H1 (cell line): Measurements from ENCODE around the gene GFRA4. TPM values are rescaled to one million over a fixed set of nuclear protein-coding genes. Genes with fewer than 3 reads are reported as not detected.

Source experiments
- CTCF ChIA-PET: fragments of 300-600 bp; sonication (Branson Sonifier 250); formaldehyde crosslinking; loops from one replicate; lab custom pipeline; 2021; ENCODE audit not compliant: partially characterized antibody; lab: Charles Lee
- POLR2A ChIA-PET: fragments of 300-600 bp; sonication (Branson Sonifier 250); formaldehyde crosslinking; loops from one replicate; lab custom pipeline; 2021; ENCODE audit warnings: inconsistent platforms; ENCODE audit not compliant: partially characterized antibody; lab: Charles Lee
- DNase-seq, 2 experiments: peaks; one replicate each; pipeline versions ENCODE4 v3.0.0 to v3.0.0-alpha.2; 2010 to 2022; ENCODE audit warnings: low spot score in 2 of 2, low read depth in 1 of 2, mixed read lengths in 1 of 2
- FAIRE-seq: peaks from 2 replicates; lab custom pipeline; 2011; peaks lifted over from hg19 to GRCh38; lab: Jason Lieb, UNC
- H2AFZ ChIP-seq: 2 replicates; pipeline ENCODE4 v1.8.1; 2012; ENCODE audit warnings: low read length, inconsistent platforms
- H2AK5ac ChIP-seq: 2 replicates; pipeline ENCODE4 v1.6.1; 2013; ENCODE audit warnings: low read depth, low read length
- H2BK120ac ChIP-seq: replicated peaks from 2 replicates; pipeline ENCODE3; 2013; ENCODE audit warnings: low read depth, low read length, inconsistent platforms
- H2BK12ac ChIP-seq: 2 replicates; pipeline ENCODE4 v1.6.1; 2013; ENCODE audit warnings: low read depth, low read length
- H2BK15ac ChIP-seq: 2 replicates; pipeline ENCODE4 v1.6.1; 2013; ENCODE audit warnings: low read length
- H2BK20ac ChIP-seq: 2 replicates; pipeline ENCODE4 v1.6.1; 2013; ENCODE audit warnings: low read length
- H2BK5ac ChIP-seq: 2 replicates; pipeline ENCODE4 v1.6.1; 2013; ENCODE audit warnings: low read depth, low read length
- H3K14ac ChIP-seq: 2 replicates; pipeline ENCODE4 v1.6.1; 2013; ENCODE audit warnings: inconsistent platforms; ENCODE audit not compliant: insufficient read length
- H3K18ac ChIP-seq: 2 replicates; pipeline ENCODE4 v1.6.1; 2013; ENCODE audit warnings: low read length; ENCODE audit errors: extremely low read depth
- H3K23ac ChIP-seq: 2 replicates; pipeline ENCODE4 v1.6.1; 2013; ENCODE audit warnings: inconsistent platforms; ENCODE audit not compliant: insufficient read length
- H3K23me2 ChIP-seq: 2 replicates; pipeline ENCODE4 v1.6.1; 2013; ENCODE audit warnings: low read depth, low read length
- H3K27ac ChIP-seq: 2 replicates; pipeline ENCODE4 v1.6.1; 2011; ENCODE audit warnings: low read depth, low read length, inconsistent platforms
- H3K27me3 ChIP-seq, 4 experiments: replicated peaks in 1 of 4; 1 replicate in 1 of 4; 2 replicates in 3 of 4; pipeline versions ENCODE4 v1.6.1 to v1.8.1; 2011 to 2013; ENCODE audit warnings: low read length in 3 of 4, mild to moderate bottlenecking in 3 of 4, inconsistent platforms in 2 of 4, mixed read lengths in 2 of 4, moderate library complexity in 1 of 4; ENCODE audit not compliant: control insufficient read depth in 3 of 4, insufficient read depth in 3 of 4; ENCODE audit errors: extremely low read depth in 1 of 4
- H3K36me3 ChIP-seq, 4 experiments: 2 replicates each; pipeline versions ENCODE4 v1.6.1 to v1.8.1; 2011 to 2013; ENCODE audit warnings: mild to moderate bottlenecking in 4 of 4, low read length in 3 of 4, moderate library complexity in 2 of 4, control low read depth in 1 of 4, inconsistent platforms in 1 of 4; ENCODE audit not compliant: insufficient read depth in 4 of 4, control insufficient read depth in 2 of 4
- H3K4ac ChIP-seq: replicated peaks from 2 replicates; pipeline ENCODE3; 2013; ENCODE audit warnings: low read length, low read depth, mixed read lengths, inconsistent platforms; ENCODE audit not compliant: insufficient read length
- H3K4me1 ChIP-seq, 4 experiments: replicated peaks in 1 of 4; 1 replicate in 1 of 4; 2 replicates in 3 of 4; pipeline versions ENCODE4 v1.6.1 to v1.8.1; 2011 to 2013; ENCODE audit warnings: low read length in 3 of 4, inconsistent platforms in 2 of 4, mixed read lengths in 1 of 4; ENCODE audit not compliant: insufficient read depth in 4 of 4, control insufficient read depth in 3 of 4
- H3K4me2 ChIP-seq, 2 experiments: 2 replicates each; pipeline versions ENCODE4 v1.6.1 to v1.8.1; 2011 to 2013; ENCODE audit warnings: low read depth in 2 of 2, low read length in 2 of 2, control low read depth in 1 of 2, inconsistent platforms in 1 of 2, mild to moderate bottlenecking in 1 of 2; ENCODE audit not compliant: insufficient read depth in 1 of 2
- H3K4me3 ChIP-seq, 4 experiments: fragments of 200-600, 300-600 bp in 1 of 4; sonication (generic), shearing (Covaris generic), sonication (Bioruptor Twin) in 1 of 4; 2 replicates each; pipeline versions ENCODE4 v1.5.1 to v1.8.1; 2011 to 2016; ENCODE audit warnings: low read length in 4 of 4, low read depth in 3 of 4, control low read depth in 2 of 4, inconsistent platforms in 2 of 4, mild to moderate bottlenecking in 2 of 4, mixed read lengths in 1 of 4, moderate library complexity in 1 of 4; ENCODE audit not compliant: insufficient read depth in 2 of 4; ENCODE audit errors: extremely low read depth in 1 of 4
- H3K56ac ChIP-seq: replicated peaks from 2 replicates; pipeline ENCODE3; 2013; ENCODE audit warnings: low read depth, mild to moderate bottlenecking, mixed read lengths, low read length, inconsistent platforms; ENCODE audit not compliant: insufficient read length
- H3K79me1 ChIP-seq: 2 replicates; pipeline ENCODE4 v1.6.1; 2013; ENCODE audit warnings: low read depth, low read length, control low read depth
- H3K79me2 ChIP-seq, 2 experiments: 2 replicates each; pipeline versions ENCODE4 v1.6.1 to v1.8.1; 2012 to 2013; ENCODE audit warnings: low read length in 2 of 2, mild to moderate bottlenecking in 2 of 2, inconsistent platforms in 1 of 2; ENCODE audit not compliant: insufficient read depth in 2 of 2, control insufficient read depth in 1 of 2
- H3K9ac ChIP-seq, 4 experiments: replicated peaks in 1 of 4; 1 replicate in 1 of 4; 2 replicates in 3 of 4; pipeline versions ENCODE4 v1.6.1 to v1.8.1; 2011 to 2013; ENCODE audit warnings: low read depth in 3 of 4, low read length in 3 of 4, control low read depth in 2 of 4, mild to moderate bottlenecking in 2 of 4, moderate library complexity in 2 of 4, inconsistent platforms in 1 of 4; ENCODE audit errors: extremely low read depth in 1 of 4
- H3K9me3 ChIP-seq, 2 experiments: 2 replicates each; pipeline versions ENCODE4 v1.6.1 to v1.8.1; 2012 to 2013; ENCODE audit warnings: mild to moderate bottlenecking in 2 of 2, moderate library complexity in 2 of 2, control low read depth in 1 of 2, inconsistent platforms in 1 of 2, low read depth in 1 of 2, low read length in 1 of 2, mixed read lengths in 1 of 2; ENCODE audit not compliant: insufficient read depth in 2 of 2
- H4K20me1 ChIP-seq, 2 experiments: replicated peaks in 1 of 2; 2 replicates each; pipeline versions ENCODE3 to v1.8.1; 2011 to 2013; ENCODE audit warnings: inconsistent platforms in 2 of 2, low read length in 2 of 2, mild to moderate bottlenecking in 1 of 2; ENCODE audit not compliant: insufficient read depth in 2 of 2, control insufficient read depth in 1 of 2
- H4K5ac ChIP-seq: 2 replicates; pipeline ENCODE4 v1.6.1; 2013; ENCODE audit warnings: low read length, low read depth, mixed read lengths, inconsistent platforms; ENCODE audit not compliant: insufficient read length
- H4K8ac ChIP-seq: 2 replicates; pipeline ENCODE4 v1.8.0; 2013; ENCODE audit warnings: mild to moderate bottlenecking, moderate library complexity, low read length, inconsistent platforms; ENCODE audit not compliant: insufficient read depth; ENCODE audit errors: extremely low read depth
- H4K91ac ChIP-seq: replicated peaks from 2 replicates; pipeline ENCODE3; 2013; ENCODE audit warnings: low read length, mixed read lengths, inconsistent platforms; ENCODE audit not compliant: insufficient read length
- CHD2 ChIP-seq: IDR thresholded peaks from 2 replicates; pipeline ENCODE4 v1.6.1; 2012; ENCODE audit warnings: low read length, improper control_type of control experiment
- CREB1 ChIP-seq: IDR thresholded peaks from 2 replicates; pipeline ENCODE4 v1.6.1; 2012; ENCODE audit warnings: inconsistent platforms
- EZH2 ChIP-seq: fragments of 200-600 bp; sonication (generic); IDR thresholded peaks from 2 replicates; pipeline ENCODE4 v1.7.1; 2012; ENCODE audit warnings: low read depth, mild to moderate bottlenecking, moderate library complexity, low read length, inconsistent platforms; ENCODE audit not compliant: severe bottlenecking
- KDM1A ChIP-seq: fragments of 200-600, 300-600 bp; sonication (generic); IDR thresholded peaks from 2 replicates; pipeline ENCODE4 v1.7.1; 2016; ENCODE audit warnings: mild to moderate bottlenecking, low read length, borderline replicate concordance
- POLR2AphosphoS5 ChIP-seq: IDR thresholded peaks from 2 replicates; pipeline ENCODE4 v1.6.1; 2011; ENCODE audit warnings: low read depth, low read length
- RNF2 ChIP-seq: fragments of 200-900, 300-1000 bp; sonication (generic); IDR thresholded peaks from 2 replicates; pipeline ENCODE4 v1.7.1; 2016; ENCODE audit warnings: borderline replicate concordance, low read depth, mild to moderate bottlenecking, antibody characterized with exemption, low read length; ENCODE audit not compliant: poor library complexity, severe bottlenecking; ENCODE audit errors: missing control alignments
- SRF ChIP-seq: IDR thresholded peaks from 2 replicates; pipeline ENCODE4 v1.6.1; 2011; ENCODE audit warnings: mild to moderate bottlenecking, low read depth, low read length, moderate library complexity
- TAF1 ChIP-seq: IDR thresholded peaks from 2 replicates; pipeline ENCODE4 v1.6.1; 2011; ENCODE audit warnings: mild to moderate bottlenecking, low read depth, low read length
- WGBS, 2 experiments: shearing (Covaris generic) in 1 of 2; methylation state at CpG; one replicate each; pipeline versions ENCODE4 v1.1.6 to v1.1.7; 2013 to 2015; ENCODE audit warnings: low lambda C conversion rate in 2 of 2, mixed read lengths in 2 of 2, inconsistent platforms in 1 of 2, low coverage in 1 of 2, missing lambda C conversion rate in 1 of 2; ENCODE audit not compliant: insufficient replicate concordance in 2 of 2, insufficient coverage in 1 of 2, insufficient read length in 1 of 2; ENCODE audit errors: extremely low coverage in 1 of 2, missing lambda C conversion rate in 1 of 2; 5-methylcytosine and 5-hydroxymethylcytosine counted together
- polyA plus RNA-seq, 7 experiments: library from polyadenylated mRNA; depleted of rRNA in 3 of 7; stranded (reverse) in 5 of 7; unstranded in 2 of 7; fragments of >200 nt in 5 of 7; fragments of 200-250 nt in 2 of 7; gene quantifications; 1 replicate in 5 of 7; 2 replicates in 1 of 7; 4 replicates in 1 of 7; pipeline versions ENCODE4 v1.2.1 to v1.2.3, GENCODE V29; 2011 to 2013; ENCODE audit warnings: missing spikeins in 2 of 7, mixed read lengths in 2 of 7
- total RNA-seq: library from RNA; stranded (reverse); fragmentation: NEBNext Ultra II Directional; extraction: Animal tissue kit (Norgen Biotek cat#: 25700); gene quantifications from 2 replicates; pipeline ENCODE4 v1.2.1, GENCODE V29; 2021
- TF ChIP-seq, protein P1 (sequence below): IDR thresholded peaks from 2 replicates; pipeline ENCODE4 v1.6.1; 2012; ENCODE audit warnings: low read length, inconsistent platforms
- TF ChIP-seq, protein P2 (sequence below), 3 experiments: IDR thresholded peaks; 1 replicate in 2 of 3; 2 replicates in 1 of 3; pipeline versions ENCODE4 v1.5.1 to v1.6.1; 2011; ENCODE audit warnings: low read length in 3 of 3, mild to moderate bottlenecking in 3 of 3, inconsistent platforms in 2 of 3, low read depth in 1 of 3, moderate library complexity in 1 of 3; ENCODE audit not compliant: insufficient read depth in 1 of 3; ENCODE audit errors: control extremely low read depth in 1 of 3

Gene GFRA4
- total and polyA plus RNA-seq, 2 of the 8 experiments (the other 6 are each of a cell fraction or from before 2014, with no cell fraction given) = 0.05 TPM; not detected in 1

DNA sequence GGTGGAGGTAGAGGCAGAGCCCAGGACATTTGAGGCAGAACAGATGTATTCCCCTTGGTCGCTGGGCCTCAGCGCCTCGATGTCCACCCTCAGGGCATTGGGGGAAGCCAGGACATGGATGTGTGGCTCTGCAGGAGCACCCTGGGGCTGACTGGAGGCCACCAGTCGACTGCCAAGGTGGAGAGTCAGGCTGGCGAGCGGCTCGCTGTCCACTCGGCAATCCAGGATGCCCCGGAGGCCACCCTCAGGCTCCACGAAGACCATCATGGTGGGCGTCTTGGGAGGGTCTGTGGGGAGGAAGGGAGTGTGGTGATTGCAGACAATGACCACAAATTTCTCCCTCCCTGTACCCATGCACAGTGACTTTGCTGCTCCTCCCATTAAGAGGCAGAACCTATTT lies 26.8 kb upstream of the GFRA4 start:
- Histone ChIP-seq H3K4me1 (peaks cover 0 to 4% (median 1%) of the 10 kb centered on the region in 4 experiments; a peak in 4 of 7 replicates), H2BK5ac (no peak overlapping the region), H3K79me1 (no peaks in the 10 kb centered on the region), H3K4me2 (no peak overlapping the region), H3K9ac (no peak overlapping the region), H2AK5ac (no peak overlapping the region), H3K27ac (no peak overlapping the region), H3K4ac (no peak overlapping the region), H2AFZ (no peak overlapping the region), H3K23ac (no peak overlapping the region), H2BK15ac (no peak overlapping the region), H3K27me3 (peaks cover 0 to 9% (median 0%) of the 10 kb centered on the region in 4 experiments; a peak in 2 of 7 replicates), H3K79me2 (no peaks in the 10 kb centered on the region), H2BK120ac (no peak overlapping the region), H3K36me3 (no peaks in the 10 kb centered on the region), H4K8ac (no peak overlapping the region; the same call in 1 of the 2 replicates), H3K23me2 (no peaks in the 10 kb centered on the region), H4K20me1 (no peaks in the 10 kb centered on the region), H3K18ac (no peak overlapping the region), H2BK12ac (no peak overlapping the region), H3K14ac (no peak overlapping the region), H3K4me3 (no peak overlapping the region), H4K5ac (no peak overlapping the region), H4K91ac (no peak overlapping the region), H3K56ac (no peak overlapping the region), H3K9me3 (no peaks in the 10 kb centered on the region), H2BK20ac (no peak overlapping the region)
- 92% methylated on average over 11 of the region's 11 CpGs; no CpG with 5 or more reads in 1 of the 2 experiments for WGBS, 2 experiments
- POLR2A ChIA-PET = no interaction called here
- DNase-seq (no peak), FAIRE-seq (no peak)
- CTCF ChIA-PET = interaction anchor here (1.1 to 45.1 kb wide), 4 partner anchors 3 to 67 kb away, joined by 3 to 1432 read pairs (median 718); partner anchors contain the start of genes ADAM33 and SIGLEC1
- TF ChIP-seq KDM1A (no peak), CHD2 (no peak), RNF2 (no peak), CREB1 (no peak), TAF1 (no peak), SRF (no peak), POLR2AphosphoS5 (no peak), EZH2 (no peak)
- TF ChIP-seq, protein P1, sequence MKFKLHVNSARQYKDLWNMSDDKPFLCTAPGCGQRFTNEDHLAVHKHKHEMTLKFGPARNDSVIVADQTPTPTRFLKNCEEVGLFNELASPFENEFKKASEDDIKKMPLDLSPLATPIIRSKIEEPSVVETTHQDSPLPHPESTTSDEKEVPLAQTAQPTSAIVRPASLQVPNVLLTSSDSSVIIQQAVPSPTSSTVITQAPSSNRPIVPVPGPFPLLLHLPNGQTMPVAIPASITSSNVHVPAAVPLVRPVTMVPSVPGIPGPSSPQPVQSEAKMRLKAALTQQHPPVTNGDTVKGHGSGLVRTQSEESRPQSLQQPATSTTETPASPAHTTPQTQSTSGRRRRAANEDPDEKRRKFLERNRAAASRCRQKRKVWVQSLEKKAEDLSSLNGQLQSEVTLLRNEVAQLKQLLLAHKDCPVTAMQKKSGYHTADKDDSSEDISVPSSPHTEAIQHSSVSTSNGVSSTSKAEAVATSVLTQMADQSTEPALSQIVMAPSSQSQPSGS = no peak
- TF ChIP-seq, protein P2, sequence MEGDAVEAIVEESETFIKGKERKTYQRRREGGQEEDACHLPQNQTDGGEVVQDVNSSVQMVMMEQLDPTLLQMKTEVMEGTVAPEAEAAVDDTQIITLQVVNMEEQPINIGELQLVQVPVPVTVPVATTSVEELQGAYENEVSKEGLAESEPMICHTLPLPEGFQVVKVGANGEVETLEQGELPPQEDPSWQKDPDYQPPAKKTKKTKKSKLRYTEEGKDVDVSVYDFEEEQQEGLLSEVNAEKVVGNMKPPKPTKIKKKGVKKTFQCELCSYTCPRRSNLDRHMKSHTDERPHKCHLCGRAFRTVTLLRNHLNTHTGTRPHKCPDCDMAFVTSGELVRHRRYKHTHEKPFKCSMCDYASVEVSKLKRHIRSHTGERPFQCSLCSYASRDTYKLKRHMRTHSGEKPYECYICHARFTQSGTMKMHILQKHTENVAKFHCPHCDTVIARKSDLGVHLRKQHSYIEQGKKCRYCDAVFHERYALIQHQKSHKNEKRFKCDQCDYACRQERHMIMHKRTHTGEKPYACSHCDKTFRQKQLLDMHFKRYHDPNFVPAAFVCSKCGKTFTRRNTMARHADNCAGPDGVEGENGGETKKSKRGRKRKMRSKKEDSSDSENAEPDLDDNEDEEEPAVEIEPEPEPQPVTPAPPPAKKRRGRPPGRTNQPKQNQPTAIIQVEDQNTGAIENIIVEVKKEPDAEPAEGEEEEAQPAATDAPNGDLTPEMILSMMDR (IDR thresholded peaks at IDR 0.05; ENCODE audit: control extremely low read depth in 1 of 3, insufficient read depth in 1 of 3, low read depth in 1 of 3, low read length in 3 of 3) = no peak
